ENCODE results near the gene VIPR2. TPM values are rescaled to one million over a fixed set of nuclear protein-coding genes. Genes with fewer than 3 reads are reported as not detected.
A peak's percentile ranks its signal among the peaks of the same experiment; 100 is the strongest.

Gene VIPR2
- total RNA-seq, 1 donor from 2014 or later = 0.07 TPM

DNA sequence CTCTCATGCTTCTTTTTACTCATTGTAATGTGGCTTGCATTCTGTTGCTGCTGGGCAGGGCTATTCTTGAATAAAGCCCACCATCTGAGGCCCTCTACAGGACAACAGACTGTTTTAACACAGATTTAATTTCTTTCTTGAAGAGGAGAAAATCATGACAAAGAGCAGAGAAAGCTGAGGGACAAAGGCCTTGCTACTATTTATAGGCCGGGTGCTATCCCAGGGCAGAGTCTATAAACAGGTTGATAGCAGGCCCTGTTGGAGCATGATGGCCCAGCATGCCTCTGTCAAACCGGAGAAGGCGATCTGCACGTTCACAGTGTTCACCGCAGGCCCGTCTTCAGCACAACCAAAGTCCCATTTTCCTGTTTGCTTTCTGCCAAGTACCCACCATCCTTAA lies 3.0 kb downstream of the VIPR2 start:
- H3K4me1 Mint-ChIP-seq (ENCODE audit: low read depth) = peaks cover 8% of the 10 kb centered on the region
- H3K9me3 Mint-ChIP-seq (ENCODE audit: low read depth) = no peaks in the 10 kb centered on the region
- no peaks in the 10 kb centered on the region for H3K36me3 Mint-ChIP-seq (ENCODE audit: low read depth)
- no peak overlapping the region for H3K27ac Mint-ChIP-seq (ENCODE audit: unreplicated experiment)
- H3K4me3 Mint-ChIP-seq (ENCODE audit: unreplicated experiment) = no peak overlapping the region
- H3K27me3 Mint-ChIP-seq (ENCODE audit: low read depth) = peaks cover 68% of the 10 kb centered on the region
- TF ChIP-seq, protein P1, sequence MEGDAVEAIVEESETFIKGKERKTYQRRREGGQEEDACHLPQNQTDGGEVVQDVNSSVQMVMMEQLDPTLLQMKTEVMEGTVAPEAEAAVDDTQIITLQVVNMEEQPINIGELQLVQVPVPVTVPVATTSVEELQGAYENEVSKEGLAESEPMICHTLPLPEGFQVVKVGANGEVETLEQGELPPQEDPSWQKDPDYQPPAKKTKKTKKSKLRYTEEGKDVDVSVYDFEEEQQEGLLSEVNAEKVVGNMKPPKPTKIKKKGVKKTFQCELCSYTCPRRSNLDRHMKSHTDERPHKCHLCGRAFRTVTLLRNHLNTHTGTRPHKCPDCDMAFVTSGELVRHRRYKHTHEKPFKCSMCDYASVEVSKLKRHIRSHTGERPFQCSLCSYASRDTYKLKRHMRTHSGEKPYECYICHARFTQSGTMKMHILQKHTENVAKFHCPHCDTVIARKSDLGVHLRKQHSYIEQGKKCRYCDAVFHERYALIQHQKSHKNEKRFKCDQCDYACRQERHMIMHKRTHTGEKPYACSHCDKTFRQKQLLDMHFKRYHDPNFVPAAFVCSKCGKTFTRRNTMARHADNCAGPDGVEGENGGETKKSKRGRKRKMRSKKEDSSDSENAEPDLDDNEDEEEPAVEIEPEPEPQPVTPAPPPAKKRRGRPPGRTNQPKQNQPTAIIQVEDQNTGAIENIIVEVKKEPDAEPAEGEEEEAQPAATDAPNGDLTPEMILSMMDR (IDR thresholded peaks at IDR 0.05) = peak; percentile 32
- DNase-seq (ENCODE audit: low spot score) = no peak

DNA sequence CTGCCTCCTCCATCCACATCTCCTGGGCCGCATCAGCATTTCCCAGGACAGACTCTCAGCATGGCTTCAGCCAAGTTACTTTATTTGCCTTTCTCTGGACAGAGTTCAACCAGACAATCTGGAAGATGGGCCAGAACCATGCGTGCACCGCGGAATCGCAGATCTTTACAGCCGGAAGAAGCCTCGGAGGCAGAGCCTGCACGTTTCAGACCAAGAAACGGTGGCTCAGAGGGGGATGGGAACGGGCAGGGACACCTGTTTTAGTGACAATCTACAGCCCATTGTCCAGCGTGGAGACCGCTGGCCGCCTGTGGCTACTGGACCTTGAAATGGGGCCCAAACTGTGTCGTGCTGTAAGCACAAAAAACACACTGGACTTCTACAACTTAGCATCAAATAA lies 3.5 kb downstream of the VIPR2 start:
- no peak overlapping the region for H3K4me3 Mint-ChIP-seq (ENCODE audit: unreplicated experiment)
- H3K9me3 Mint-ChIP-seq (ENCODE audit: low read depth) = no peaks in the 10 kb centered on the region
- TF ChIP-seq, protein P1 (IDR thresholded peaks at IDR 0.05) = no peak
- peaks cover 68% of the 10 kb centered on the region for H3K27me3 Mint-ChIP-seq (ENCODE audit: low read depth)
- no peaks in the 10 kb centered on the region for H3K36me3 Mint-ChIP-seq (ENCODE audit: low read depth)
- DNase-seq (ENCODE audit: low spot score) = no peak
- no peak overlapping the region for H3K27ac Mint-ChIP-seq (ENCODE audit: unreplicated experiment)
- peaks cover 13% of the 10 kb centered on the region for H3K4me1 Mint-ChIP-seq (ENCODE audit: low read depth)

DNA sequence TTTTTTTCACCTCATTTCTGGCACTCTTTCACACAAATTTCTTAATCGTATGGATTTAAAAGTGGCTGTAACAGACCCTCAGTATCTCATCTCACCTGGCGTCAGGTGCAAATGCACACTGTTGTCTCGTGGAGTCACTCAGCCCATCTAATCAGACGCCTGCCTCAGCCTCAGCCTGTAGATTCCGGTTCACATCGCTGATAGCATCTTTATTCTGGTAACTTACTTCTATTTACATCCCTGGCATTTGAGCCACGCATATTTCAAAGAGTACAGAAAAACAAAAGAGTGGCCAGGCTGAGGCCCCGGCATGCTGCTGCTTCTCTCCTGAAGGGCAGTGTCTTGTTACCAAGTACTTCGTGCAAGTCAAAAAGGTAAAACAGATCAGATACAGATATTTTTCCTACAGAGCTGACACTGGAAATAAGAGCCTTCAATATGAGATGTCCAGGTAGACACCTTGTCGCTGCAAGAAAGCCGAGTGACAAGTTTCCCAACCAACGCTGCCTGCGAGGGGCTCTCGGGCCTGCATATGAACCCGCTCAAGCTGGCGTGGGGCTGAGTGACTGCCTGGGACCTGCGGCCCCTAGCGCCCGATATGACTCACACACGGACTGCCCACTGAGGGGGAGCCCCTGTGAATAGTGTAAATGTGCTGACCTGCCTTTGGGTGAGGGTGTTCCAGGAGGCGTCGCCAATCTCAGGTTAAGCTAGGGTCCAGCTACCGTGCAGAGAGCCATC lies 4.3 kb downstream of the VIPR2 start:
- TF ChIP-seq, protein P1 (IDR thresholded peaks at IDR 0.05) = no peak
- Mint-ChIP-seq H3K9me3 (ENCODE audit: low read depth) (no peaks in the 10 kb centered on the region), H3K27ac (ENCODE audit: unreplicated experiment) (no peak overlapping the region), H3K36me3 (ENCODE audit: low read depth) (no peaks in the 10 kb centered on the region), H3K27me3 (ENCODE audit: low read depth) (peaks cover 67% of the 10 kb centered on the region), H3K4me1 (ENCODE audit: low read depth) (peaks cover 15% of the 10 kb centered on the region), H3K4me3 (ENCODE audit: unreplicated experiment) (no peak overlapping the region)
- DNase-seq (ENCODE audit: low spot score) = no peak

DNA sequence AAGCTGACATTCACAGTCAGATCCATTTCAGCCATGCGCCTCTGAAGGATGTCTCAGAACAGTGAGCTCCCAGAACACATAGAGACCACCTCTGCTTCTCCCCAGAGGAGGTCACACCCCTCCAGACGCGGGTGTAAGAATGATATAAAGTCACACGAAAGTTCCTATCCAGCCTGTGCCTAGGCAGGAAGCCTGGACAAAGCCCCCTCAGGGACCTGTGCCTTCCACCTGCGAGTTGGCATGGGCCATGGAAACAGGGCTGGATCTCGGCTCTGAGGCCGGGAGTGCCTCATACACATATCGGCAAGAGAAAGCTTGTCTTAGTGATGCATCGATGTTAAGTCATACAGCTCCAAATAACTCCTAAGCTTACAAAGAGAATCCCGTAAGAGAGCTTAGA lies 5.0 kb downstream of the VIPR2 start:
- no peak overlapping the region for H3K4me3 Mint-ChIP-seq (ENCODE audit: unreplicated experiment)
- no peak overlapping the region for H3K27ac Mint-ChIP-seq (ENCODE audit: unreplicated experiment)
- H3K27me3 Mint-ChIP-seq (ENCODE audit: low read depth) = peaks cover 64% of the 10 kb centered on the region
- H3K4me1 Mint-ChIP-seq (ENCODE audit: low read depth) = peaks cover 15% of the 10 kb centered on the region
- H3K9me3 Mint-ChIP-seq (ENCODE audit: low read depth) = no peaks in the 10 kb centered on the region
- no peaks in the 10 kb centered on the region for H3K36me3 Mint-ChIP-seq (ENCODE audit: low read depth)
- DNase-seq (ENCODE audit: low spot score) = no peak
- TF ChIP-seq, protein P1 (IDR thresholded peaks at IDR 0.05) = no peak

DNA sequence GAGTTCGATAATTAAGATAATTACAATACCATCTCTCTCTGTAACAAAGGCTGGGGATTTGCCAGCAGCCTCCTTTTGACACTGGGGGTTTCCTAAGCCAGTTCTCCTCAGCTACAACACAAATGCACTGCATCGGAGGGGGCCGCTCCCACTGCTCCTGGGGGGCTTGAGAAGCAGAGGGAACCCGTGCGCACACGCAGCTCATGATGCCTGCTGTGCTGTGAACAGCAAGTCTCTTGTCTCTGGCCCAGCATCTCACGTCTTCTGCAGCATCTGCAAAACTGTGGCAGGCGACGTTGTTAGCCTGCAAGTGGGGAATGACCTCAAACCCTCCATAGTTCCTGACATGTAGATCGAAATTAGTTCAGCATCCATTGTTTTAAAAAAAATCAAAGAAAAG lies 5.5 kb downstream of the VIPR2 start:
- no peaks in the 10 kb centered on the region for H3K36me3 Mint-ChIP-seq (ENCODE audit: low read depth)
- H3K27me3 Mint-ChIP-seq (ENCODE audit: low read depth) = peaks cover 63% of the 10 kb centered on the region
- H3K4me3 Mint-ChIP-seq (ENCODE audit: unreplicated experiment) = no peak overlapping the region
- peaks cover 15% of the 10 kb centered on the region for H3K4me1 Mint-ChIP-seq (ENCODE audit: low read depth)
- TF ChIP-seq, protein P1 (IDR thresholded peaks at IDR 0.05) = no peak
- no peaks in the 10 kb centered on the region for H3K9me3 Mint-ChIP-seq (ENCODE audit: low read depth)
- no peak for DNase-seq (ENCODE audit: low spot score)
- H3K27ac Mint-ChIP-seq (ENCODE audit: unreplicated experiment) = no peak overlapping the region

All from chondrocyte (in vitro differentiated cells).